Parathyroid adenoma (tissue), 2 donors: ENCODE data around the gene KCNK10.

Experiments
- H2AFZ ChIP-seq: fragments of 300-600 bp; sonication (generic); one replicate; pipeline ENCODE4 v1.7.0; 2017; ENCODE audit warnings: antibody characterized with exemption, mild to moderate bottlenecking
- H3K27ac ChIP-seq: fragments of 300-600 bp; sonication (generic); one replicate; pipeline ENCODE4 v1.7.0; 2017
- H3K27me3 ChIP-seq: fragments of 300-600 bp; sonication (generic); one replicate; pipeline ENCODE4 v1.7.0; 2017; ENCODE audit warnings: low read length; ENCODE audit not compliant: control insufficient read depth, insufficient read depth
- H3K36me3 ChIP-seq: fragments of 300-600 bp; sonication (generic); one replicate; pipeline ENCODE4 v1.7.0; 2017; ENCODE audit warnings: low read length; ENCODE audit not compliant: control insufficient read depth, insufficient read depth
- H3K4me1 ChIP-seq: fragments of 300-600 bp; sonication (generic); one replicate; pipeline ENCODE4 v1.7.0; 2017; ENCODE audit warnings: control low read depth
- H3K4me2 ChIP-seq: fragments of 300-600 bp; sonication (generic); one replicate; pipeline ENCODE4 v1.7.0; 2017; ENCODE audit warnings: low read length
- H3K4me3 ChIP-seq: fragments of 300-600 bp; sonication (generic); one replicate; pipeline ENCODE4 v1.7.0; 2017; ENCODE audit warnings: low read depth, low read length
- H3K79me2 ChIP-seq: fragments of 300-600 bp; sonication (generic); one replicate; pipeline ENCODE4 v1.7.0; 2017; ENCODE audit warnings: control low read depth
- H3K9ac ChIP-seq: fragments of 300-600 bp; sonication (generic); one replicate; pipeline ENCODE4 v1.7.0; 2017; ENCODE audit warnings: mild to moderate bottlenecking
- H3K9me3 ChIP-seq: fragments of 300-600 bp; sonication (generic); one replicate; pipeline ENCODE4 v1.7.0; 2017; ENCODE audit warnings: low read length; ENCODE audit not compliant: control insufficient read depth
- TF ChIP-seq, protein P1 (sequence below): fragments of 300-600 bp; sonication (generic); IDR thresholded peaks from one replicate; pipeline ENCODE4 v1.7.0; 2017; ENCODE audit warnings: antibody characterized with exemption, mild to moderate bottlenecking
- donor health status: primary hyperparathyroidism.

KCNK10 gene

DNA sequence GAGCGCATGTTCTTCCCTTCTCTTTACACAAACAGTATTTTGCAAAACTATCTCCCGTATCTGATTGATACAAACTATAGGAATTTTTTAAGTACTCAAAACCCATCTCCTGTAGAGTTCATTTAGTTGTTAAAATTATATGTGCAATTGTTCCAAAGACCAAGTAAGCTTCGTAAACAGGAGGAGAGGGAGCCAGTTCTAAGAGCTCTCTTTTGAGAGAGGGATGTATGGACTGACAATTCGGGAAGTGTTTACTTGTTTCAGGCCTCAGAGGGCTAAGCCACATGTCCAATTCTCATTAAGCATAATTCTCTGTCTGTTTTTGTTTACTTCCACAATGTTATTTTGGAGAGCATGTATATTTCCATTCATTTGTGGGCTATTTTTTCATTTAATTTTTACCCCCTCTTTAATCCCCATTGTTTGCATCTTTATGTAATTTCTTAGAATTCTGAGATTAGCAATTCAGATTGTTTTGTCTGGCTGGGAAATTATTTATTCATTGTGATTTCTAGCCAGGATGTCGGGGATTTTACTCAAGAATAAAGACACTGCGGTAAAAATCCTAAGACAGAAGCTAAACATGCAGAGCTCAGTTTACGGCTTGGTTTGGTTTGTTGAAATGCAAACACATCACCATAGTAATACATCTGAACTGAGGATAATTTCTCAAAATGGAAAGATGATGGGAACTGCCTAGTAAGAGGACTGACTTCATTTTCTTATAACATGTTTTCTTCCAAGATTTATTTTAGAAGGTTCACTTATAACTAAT lies 126.8 kb downstream of the KCNK10 start:
- no peak overlapping the region for H2AFZ ChIP-seq
- H3K36me3 ChIP-seq, result no peaks in the 10 kb centered on the region
- H3K4me3 ChIP-seq, result no peak overlapping the region
- H3K4me2 ChIP-seq, result no peak overlapping the region
- H3K9me3 ChIP-seq, result no peaks in the 10 kb centered on the region
- TF ChIP-seq, protein P1, sequence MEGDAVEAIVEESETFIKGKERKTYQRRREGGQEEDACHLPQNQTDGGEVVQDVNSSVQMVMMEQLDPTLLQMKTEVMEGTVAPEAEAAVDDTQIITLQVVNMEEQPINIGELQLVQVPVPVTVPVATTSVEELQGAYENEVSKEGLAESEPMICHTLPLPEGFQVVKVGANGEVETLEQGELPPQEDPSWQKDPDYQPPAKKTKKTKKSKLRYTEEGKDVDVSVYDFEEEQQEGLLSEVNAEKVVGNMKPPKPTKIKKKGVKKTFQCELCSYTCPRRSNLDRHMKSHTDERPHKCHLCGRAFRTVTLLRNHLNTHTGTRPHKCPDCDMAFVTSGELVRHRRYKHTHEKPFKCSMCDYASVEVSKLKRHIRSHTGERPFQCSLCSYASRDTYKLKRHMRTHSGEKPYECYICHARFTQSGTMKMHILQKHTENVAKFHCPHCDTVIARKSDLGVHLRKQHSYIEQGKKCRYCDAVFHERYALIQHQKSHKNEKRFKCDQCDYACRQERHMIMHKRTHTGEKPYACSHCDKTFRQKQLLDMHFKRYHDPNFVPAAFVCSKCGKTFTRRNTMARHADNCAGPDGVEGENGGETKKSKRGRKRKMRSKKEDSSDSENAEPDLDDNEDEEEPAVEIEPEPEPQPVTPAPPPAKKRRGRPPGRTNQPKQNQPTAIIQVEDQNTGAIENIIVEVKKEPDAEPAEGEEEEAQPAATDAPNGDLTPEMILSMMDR, result no peak
- H3K9ac ChIP-seq, result no peak overlapping the region
- H3K27me3 ChIP-seq, result no peaks in the 10 kb centered on the region
- H3K4me1 ChIP-seq, result no peaks in the 10 kb centered on the region
- no peaks in the 10 kb centered on the region for H3K79me2 ChIP-seq
- no peak overlapping the region for H3K27ac ChIP-seq

DNA sequence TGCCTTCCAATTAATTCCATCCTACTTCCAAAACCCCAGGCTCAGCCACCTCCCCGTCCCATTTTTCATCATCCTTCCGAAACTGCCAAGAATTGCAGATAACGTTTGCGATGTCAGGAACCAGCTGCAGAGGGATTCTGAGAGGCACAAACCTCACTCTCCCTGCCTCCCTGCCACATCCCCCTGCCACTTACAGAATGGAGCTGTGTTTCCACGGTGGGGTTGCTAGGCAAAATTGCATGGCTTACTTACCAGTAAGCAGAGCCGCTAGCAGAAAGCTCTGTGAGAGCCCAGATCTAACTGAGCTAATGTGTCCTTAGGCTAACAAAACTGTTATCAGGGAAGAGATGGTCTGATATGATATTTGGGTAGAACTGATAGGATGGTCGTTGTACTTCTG lies 127.4 kb downstream of the KCNK10 start:
- no peaks in the 10 kb centered on the region for H3K9me3 ChIP-seq
- no peaks in the 10 kb centered on the region for H3K79me2 ChIP-seq
- H3K4me1 ChIP-seq, result no peaks in the 10 kb centered on the region
- no peak overlapping the region for H2AFZ ChIP-seq
- no peak overlapping the region for H3K4me3 ChIP-seq
- H3K4me2 ChIP-seq, result no peak overlapping the region
- H3K27ac ChIP-seq, result no peak overlapping the region
- H3K27me3 ChIP-seq, result no peaks in the 10 kb centered on the region
- TF ChIP-seq, protein P1, result no peak
- no peak overlapping the region for H3K9ac ChIP-seq
- H3K36me3 ChIP-seq, result no peaks in the 10 kb centered on the region

DNA sequence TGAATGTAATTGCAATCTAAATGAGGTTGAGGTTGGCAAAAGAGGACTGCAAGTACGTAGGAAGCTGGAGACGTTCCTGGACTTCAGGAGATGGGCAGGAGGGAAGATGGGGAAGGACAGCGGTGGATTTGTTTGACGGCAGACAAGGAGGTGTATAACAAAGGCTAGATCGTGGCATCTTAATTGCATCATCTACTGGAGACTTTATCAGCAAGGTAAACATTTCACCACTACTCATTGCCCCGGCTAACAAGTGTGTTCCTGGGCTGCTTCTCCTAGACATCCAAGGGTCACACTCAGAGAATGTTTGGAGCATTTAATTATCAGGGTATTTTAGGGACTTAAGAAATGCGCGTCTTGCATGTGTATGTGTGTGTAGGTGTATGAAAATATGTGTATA lies 128.5 kb downstream of the KCNK10 start:
- no peaks in the 10 kb centered on the region for H3K79me2 ChIP-seq
- no peaks in the 10 kb centered on the region for H3K9me3 ChIP-seq
- H2AFZ ChIP-seq, result no peak overlapping the region
- no peak overlapping the region for H3K4me3 ChIP-seq
- H3K9ac ChIP-seq, result no peak overlapping the region
- TF ChIP-seq, protein P1, result no peak
- H3K4me1 ChIP-seq, result no peaks in the 10 kb centered on the region
- no peak overlapping the region for H3K4me2 ChIP-seq
- H3K36me3 ChIP-seq, result no peaks in the 10 kb centered on the region
- no peak overlapping the region for H3K27ac ChIP-seq
- no peaks in the 10 kb centered on the region for H3K27me3 ChIP-seq

DNA sequence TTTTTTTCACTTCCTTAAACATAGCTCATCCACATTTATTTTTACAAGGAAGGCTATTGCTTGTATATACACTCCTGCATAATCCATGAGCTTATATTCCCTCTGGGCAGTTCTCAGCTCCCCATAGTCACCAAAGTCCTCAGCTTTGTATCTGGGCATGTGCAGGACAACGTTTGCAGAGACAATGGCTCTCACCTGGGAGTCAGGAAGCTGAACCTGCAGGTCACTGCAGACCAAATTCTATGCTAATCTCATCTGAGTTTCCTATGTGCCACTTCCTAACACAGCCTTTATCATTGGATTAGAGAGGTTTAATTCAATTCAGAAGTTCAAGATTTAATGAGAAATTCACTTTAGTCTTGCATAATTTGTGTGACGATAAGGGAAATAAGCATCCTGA lies 131.5 kb downstream of the KCNK10 start:
- no peaks in the 10 kb centered on the region for H3K36me3 ChIP-seq
- H3K9ac ChIP-seq, result no peak overlapping the region
- no peaks in the 10 kb centered on the region for H3K4me1 ChIP-seq
- TF ChIP-seq, protein P1, result no peak
- H3K27me3 ChIP-seq, result no peaks in the 10 kb centered on the region
- no peak overlapping the region for H2AFZ ChIP-seq
- H3K4me3 ChIP-seq, result no peak overlapping the region
- no peak overlapping the region for H3K4me2 ChIP-seq
- H3K27ac ChIP-seq, result no peak overlapping the region
- H3K9me3 ChIP-seq, result no peaks in the 10 kb centered on the region
- H3K79me2 ChIP-seq, result no peaks in the 10 kb centered on the region
